Uterus (tissue), 2 donors: ENCODE data around the gene ZNF275.

Experiments
- POLR2A ChIP-seq, 2 donors: fragments of 450-650 bp; IDR thresholded peaks; one replicate each; pipeline ENCODE4 v1.6.1; 2016; ENCODE audit warnings: antibody characterized with exemption in 2 of 2, mild to moderate bottlenecking in 1 of 2, moderate library complexity in 1 of 2
- TF ChIP-seq, protein P1 (sequence below), 4 experiments: fragments of 200-600 bp in 2 of 4; fragments of 450-650 bp in 2 of 4; sonication (generic) in 2 of 4; IDR thresholded peaks; one replicate each; pipeline ENCODE4 v1.5.1; 2016 to 2019; ENCODE audit warnings: antibody characterized with exemption in 4 of 4, mild to moderate bottlenecking in 2 of 4, moderate library complexity in 1 of 4

DNA sequence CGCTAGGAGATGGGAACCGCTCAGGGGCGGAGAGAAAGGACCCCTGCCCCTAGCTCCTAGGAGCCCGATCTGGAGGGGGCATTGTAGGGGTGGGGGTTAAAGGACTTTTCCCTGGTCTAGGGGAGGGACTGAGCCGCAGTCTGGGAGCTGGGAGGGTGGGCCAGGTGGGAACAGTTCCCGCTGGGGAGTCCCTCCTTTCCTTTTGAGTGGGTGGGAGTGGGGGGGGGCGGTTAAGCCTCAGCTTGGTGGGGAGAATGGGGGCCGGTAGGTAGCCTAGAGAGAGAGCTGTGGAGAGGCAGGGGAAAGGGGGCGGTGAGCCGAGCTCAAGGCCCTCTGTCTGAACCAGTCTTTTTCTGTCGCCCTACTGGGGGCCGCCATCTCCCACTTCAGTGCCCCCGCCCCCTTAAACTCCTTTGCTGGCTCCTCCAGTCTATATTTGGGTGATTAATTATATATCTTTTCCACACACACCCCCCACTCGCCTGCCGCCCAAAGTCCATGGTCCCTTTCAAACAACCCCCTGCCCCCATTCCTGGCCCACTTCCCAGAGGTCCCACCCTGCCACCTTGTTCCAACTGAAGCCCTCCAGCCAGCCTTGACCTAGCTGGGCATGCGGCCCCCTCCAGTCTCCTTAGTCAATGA, 822 bp downstream of the ZNF275 start:
- TF ChIP-seq, protein P1, sequence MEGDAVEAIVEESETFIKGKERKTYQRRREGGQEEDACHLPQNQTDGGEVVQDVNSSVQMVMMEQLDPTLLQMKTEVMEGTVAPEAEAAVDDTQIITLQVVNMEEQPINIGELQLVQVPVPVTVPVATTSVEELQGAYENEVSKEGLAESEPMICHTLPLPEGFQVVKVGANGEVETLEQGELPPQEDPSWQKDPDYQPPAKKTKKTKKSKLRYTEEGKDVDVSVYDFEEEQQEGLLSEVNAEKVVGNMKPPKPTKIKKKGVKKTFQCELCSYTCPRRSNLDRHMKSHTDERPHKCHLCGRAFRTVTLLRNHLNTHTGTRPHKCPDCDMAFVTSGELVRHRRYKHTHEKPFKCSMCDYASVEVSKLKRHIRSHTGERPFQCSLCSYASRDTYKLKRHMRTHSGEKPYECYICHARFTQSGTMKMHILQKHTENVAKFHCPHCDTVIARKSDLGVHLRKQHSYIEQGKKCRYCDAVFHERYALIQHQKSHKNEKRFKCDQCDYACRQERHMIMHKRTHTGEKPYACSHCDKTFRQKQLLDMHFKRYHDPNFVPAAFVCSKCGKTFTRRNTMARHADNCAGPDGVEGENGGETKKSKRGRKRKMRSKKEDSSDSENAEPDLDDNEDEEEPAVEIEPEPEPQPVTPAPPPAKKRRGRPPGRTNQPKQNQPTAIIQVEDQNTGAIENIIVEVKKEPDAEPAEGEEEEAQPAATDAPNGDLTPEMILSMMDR (IDR thresholded peaks at IDR 0.05): no peak
- no peak for TF ChIP-seq POLR2A (IDR thresholded peaks at IDR 0.05)
